Activated CD4-positive, CD25-positive, alpha-beta regulatory T cell treated with anti-CD3 and anti-CD28 coated beads, Interleukin-2, amount 50 U/mL, for 24 hours (primary cell): Measurements from ENCODE around the gene P4HTM.
A peak's percentile ranks its signal among the peaks of the same experiment; 100 is the strongest.

Experiments
- ATAC-seq, 2 donors: fragments of 150-1000 bp; cut with Tn5 transposase; one replicate each; pipeline ENCODE4 v1.10.0; 2021; ENCODE audit warnings: mild to moderate bottlenecking in 1 of 2, moderate library complexity in 1 of 2

P4HTM gene

GRCh38 chr3:49025793-49026520 is 35.9 kb downstream of the P4HTM start:
- no peak for ATAC-seq

- ATAC-seq, result no peak
Measured at GRCh38 chr3:49026536-49026935, 36.5 kb downstream of the P4HTM start.

- ATAC-seq, result no peak
Measured at GRCh38 chr3:49027634-49028033, 37.6 kb downstream of the P4HTM start.

- no peak for ATAC-seq
Measured at GRCh38 chr3:49028298-49028672, 38.2 kb downstream of the P4HTM start.

- ATAC-seq, result peak; percentile 94 to 96
Measured at GRCh38 chr3:49028673-49029562, 38.9 kb downstream of the P4HTM start, which contains the start of gene IMPDH2. TSS of gene IMPDH2 (minus strand) at chr3:49029398. CDS start at chr3:49029350, 48 bp downstream.

- no peak for ATAC-seq
Measured at GRCh38 chr3:49029563-49029884, 39.5 kb downstream of the P4HTM start.

GRCh38 chr3:49030321-49030720 is 40.3 kb downstream of the P4HTM start:
- no peak for ATAC-seq

- no peak for ATAC-seq
Measured at GRCh38 chr3:49032646-49033304, 42.7 kb downstream of the P4HTM start.

GRCh38 chr3:49034650-49035049 is 44.6 kb downstream of the P4HTM start:
- no peak for ATAC-seq

- no peak for ATAC-seq
Measured at GRCh38 chr3:49035281-49035680, 45.2 kb downstream of the P4HTM start.

GRCh38 chr3:49053543-49053942 is 63.5 kb downstream of the P4HTM start:
- ATAC-seq, result no peak

GRCh38 chr3:49054344-49054862 is 64.4 kb downstream of the P4HTM start:
- no peak for ATAC-seq
